ENCODE data around the gene C19orf85.

The C19orf85 gene

DNA sequence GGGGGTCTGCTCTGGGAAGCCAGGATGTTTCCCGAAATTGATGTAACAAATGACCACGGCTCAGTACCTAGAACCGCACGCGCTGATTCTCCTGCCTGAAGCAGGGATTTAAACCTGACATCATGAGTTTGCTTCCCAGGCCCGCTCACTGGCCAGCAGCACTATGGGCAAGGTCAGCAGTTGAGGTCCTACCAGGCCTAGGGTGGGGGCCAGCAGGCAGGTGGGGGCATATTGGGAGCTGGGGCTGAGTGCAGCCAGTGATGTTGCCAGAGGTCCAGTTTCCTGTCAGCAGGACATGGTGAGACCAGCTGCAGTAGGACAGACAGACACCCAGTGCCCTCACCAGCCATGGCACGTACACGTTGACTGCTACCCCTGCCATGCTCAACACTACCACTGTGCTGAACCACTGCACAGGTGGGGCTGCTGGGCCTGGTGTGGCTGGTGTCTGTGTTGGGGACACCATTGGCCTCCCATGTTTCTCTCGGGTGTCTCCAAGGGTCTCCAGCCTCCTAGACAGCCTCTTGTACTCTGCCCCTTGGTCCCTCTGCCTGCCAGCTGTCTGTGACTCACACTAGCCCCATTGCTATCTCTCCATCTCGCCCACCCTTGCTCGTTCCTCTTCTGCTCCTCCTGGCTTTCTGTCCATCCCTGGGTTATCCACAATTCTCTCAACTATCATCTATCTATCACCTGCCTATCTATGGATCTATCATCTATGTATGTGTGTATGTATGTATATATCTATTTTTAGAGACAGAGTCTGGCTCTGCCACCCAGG, 1.1 kb upstream of the C19orf85 start:
- Histone ChIP-seq H3K27me3 (no peaks in the 10 kb centered on the region), H3K27ac (no peak overlapping the region), H3K36me3 (no peaks in the 10 kb centered on the region), H3K4me1 (peaks cover 0 to 18% (median 11%) of the 10 kb centered on the region in 4 donors), H3K9me3 (no peaks in the 10 kb centered on the region), H3K4me3 (no peak overlapping the region)
- TF ChIP-seq, protein P1, sequence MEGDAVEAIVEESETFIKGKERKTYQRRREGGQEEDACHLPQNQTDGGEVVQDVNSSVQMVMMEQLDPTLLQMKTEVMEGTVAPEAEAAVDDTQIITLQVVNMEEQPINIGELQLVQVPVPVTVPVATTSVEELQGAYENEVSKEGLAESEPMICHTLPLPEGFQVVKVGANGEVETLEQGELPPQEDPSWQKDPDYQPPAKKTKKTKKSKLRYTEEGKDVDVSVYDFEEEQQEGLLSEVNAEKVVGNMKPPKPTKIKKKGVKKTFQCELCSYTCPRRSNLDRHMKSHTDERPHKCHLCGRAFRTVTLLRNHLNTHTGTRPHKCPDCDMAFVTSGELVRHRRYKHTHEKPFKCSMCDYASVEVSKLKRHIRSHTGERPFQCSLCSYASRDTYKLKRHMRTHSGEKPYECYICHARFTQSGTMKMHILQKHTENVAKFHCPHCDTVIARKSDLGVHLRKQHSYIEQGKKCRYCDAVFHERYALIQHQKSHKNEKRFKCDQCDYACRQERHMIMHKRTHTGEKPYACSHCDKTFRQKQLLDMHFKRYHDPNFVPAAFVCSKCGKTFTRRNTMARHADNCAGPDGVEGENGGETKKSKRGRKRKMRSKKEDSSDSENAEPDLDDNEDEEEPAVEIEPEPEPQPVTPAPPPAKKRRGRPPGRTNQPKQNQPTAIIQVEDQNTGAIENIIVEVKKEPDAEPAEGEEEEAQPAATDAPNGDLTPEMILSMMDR (IDR thresholded peaks at IDR 0.05): no peak
- DNase-seq: no peak
- intact Hi-C loops (cut with DNase I; ENCODE audit: low total_unique reads): loop anchor here (2.0 kb wide), 1 partner anchor 39 kb away; no protein-coding TSS in a partner anchor

- DNase-seq: no peak
- intact Hi-C loops (cut with DNase I; ENCODE audit: low total_unique reads): no loop called here
- no peaks in the 10 kb centered on the region for H3K9me3 ChIP-seq
- TF ChIP-seq, protein P1 (IDR thresholded peaks at IDR 0.05): no peak
- H3K27me3 ChIP-seq: no peaks in the 10 kb centered on the region
- no peak overlapping the region for H3K4me3 ChIP-seq
- H3K36me3 ChIP-seq: no peaks in the 10 kb centered on the region
- no peak overlapping the region for H3K27ac ChIP-seq
- H3K4me1 ChIP-seq: peaks cover 0 to 29% (median 17%) of the 10 kb centered on the region in 4 donors
Observed at GRCh38 chr19:55464039-55464661, 401 bp downstream of the C19orf85 start.

DNA sequence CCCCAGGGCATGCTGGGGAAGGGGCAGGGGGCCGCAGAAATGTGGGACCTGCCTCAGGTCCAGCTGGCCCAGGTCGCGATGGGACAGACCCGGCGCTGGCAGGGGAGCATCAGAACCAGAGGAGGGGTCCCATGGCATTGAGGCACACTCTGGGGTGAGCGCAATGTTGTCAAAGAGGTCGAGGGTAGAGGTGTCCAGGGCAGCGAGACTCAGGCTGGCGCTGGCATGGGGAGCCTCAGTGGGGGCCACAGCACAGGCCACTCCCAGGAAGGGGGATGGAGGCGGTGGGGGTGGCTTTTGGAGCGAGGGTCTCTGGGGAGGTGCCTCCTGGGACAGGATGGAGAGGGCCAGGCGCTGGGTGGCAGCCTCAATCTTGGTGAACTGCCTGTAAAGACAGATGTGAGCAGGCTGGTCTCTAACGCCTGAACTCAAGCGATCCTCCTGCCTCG, 944 bp downstream of the C19orf85 start:
- TF ChIP-seq, protein P1 (IDR thresholded peaks at IDR 0.05): no peak
- Histone ChIP-seq H3K9me3 (no peaks in the 10 kb centered on the region), H3K27me3 (no peaks in the 10 kb centered on the region), H3K4me3 (no peak overlapping the region), H3K36me3 (no peaks in the 10 kb centered on the region), H3K27ac (no peak overlapping the region), H3K4me1 (peaks cover 0 to 29% (median 17%) of the 10 kb centered on the region in 4 donors)
- intact Hi-C loops (cut with DNase I; ENCODE audit: low total_unique reads): no loop called here
- no peak for DNase-seq

GRCh38 chr19:55462722-55463121, 1.8 kb downstream of the C19orf85 start:
- Histone ChIP-seq H3K27me3 (no peaks in the 10 kb centered on the region), H3K27ac (no peak overlapping the region), H3K9me3 (no peaks in the 10 kb centered on the region), H3K36me3 (no peaks in the 10 kb centered on the region), H3K4me3 (no peak overlapping the region), H3K4me1 (peaks cover 0 to 25% (median 17%) of the 10 kb centered on the region in 4 donors)
- intact Hi-C loops (cut with DNase I; ENCODE audit: low total_unique reads): no loop called here
- DNase-seq: no peak
- TF ChIP-seq, protein P1 (IDR thresholded peaks at IDR 0.05): no peak

GRCh38 chr19:55461974-55462626, 2.5 kb downstream of the C19orf85 start:
- Histone ChIP-seq H3K4me1 (peaks cover 0 to 20% (median 15%) of the 10 kb centered on the region in 4 donors), H3K4me3 (peak overlapping the region; percentile 86 to 97), H3K36me3 (no peaks in the 10 kb centered on the region), H3K27ac (peak overlapping the region; percentile 83 to 84), H3K27me3 (no peaks in the 10 kb centered on the region), H3K9me3 (no peaks in the 10 kb centered on the region)
- DNase-seq: no peak
- TF ChIP-seq, protein P1 (IDR thresholded peaks at IDR 0.05): no peak
- intact Hi-C loops (cut with DNase I; ENCODE audit: low total_unique reads): no loop called here

All from tibial artery (tissue), 4 donors.